GM18870 (cell line): ENCODE results near the gene MATN4.
A peak's percentile ranks its signal among the peaks of the same experiment; 100 is the strongest.

Experiments
- ATAC-seq: cut with Tn5 transposase; IDR thresholded peaks from one replicate; pipeline ENCODE4 v1.9.1; 2021; ENCODE audit warnings: moderate library complexity; ENCODE audit not compliant: unreplicated experiment

MATN4 gene

GRCh38 chr20:45341939-45342854, 34.1 kb upstream of the MATN4 start:
- no peak for ATAC-seq

DNA sequence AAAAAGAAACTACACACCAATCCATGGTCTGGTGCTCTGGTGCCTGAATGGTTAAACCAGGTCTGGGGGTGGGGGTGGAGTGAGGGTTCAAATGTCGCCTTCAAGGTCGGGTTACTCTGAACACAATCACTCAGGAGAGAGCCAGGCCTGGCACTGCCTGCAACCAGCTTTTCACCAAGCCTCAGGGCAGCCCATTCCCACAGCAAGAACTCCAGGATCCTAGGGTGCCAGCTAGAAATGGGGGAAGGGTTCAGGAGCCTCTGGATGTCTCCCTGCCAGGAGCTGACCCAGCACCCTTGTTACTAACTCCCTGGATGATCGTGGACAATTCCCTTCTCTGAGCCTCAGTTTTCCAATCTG, 33.5 kb upstream of the MATN4 start:
- ATAC-seq: no peak

GRCh38 chr20:45340951-45341350, 32.9 kb upstream of the MATN4 start:
- no peak for ATAC-seq

- no peak for ATAC-seq
These were observed 32.2 kb upstream of the MATN4 start for GRCh38 chr20:45340236-45340847.

DNA sequence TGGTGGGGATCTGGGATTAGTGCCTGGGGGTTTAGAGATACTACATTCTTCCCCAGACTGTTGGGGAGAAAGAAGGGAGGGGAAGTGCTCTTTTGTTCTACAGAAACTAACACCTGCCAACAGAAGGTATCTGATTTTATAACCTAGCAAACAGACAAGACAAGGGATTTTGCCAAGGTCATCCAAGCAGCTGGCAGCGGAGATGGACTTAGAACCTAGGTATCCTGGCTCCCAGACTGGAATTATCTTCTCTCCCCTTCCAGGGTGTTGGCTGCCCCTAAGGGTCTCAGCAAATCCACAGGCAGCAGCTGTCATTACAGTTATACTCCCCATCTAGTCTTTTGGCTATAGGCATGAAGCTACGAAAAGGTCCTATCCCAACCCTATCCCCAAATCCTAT, 31.7 kb upstream of the MATN4 start:
- ATAC-seq: no peak

GRCh38 chr20:45339084-45339483, 31.0 kb upstream of the MATN4 start:
- no peak for ATAC-seq

DNA sequence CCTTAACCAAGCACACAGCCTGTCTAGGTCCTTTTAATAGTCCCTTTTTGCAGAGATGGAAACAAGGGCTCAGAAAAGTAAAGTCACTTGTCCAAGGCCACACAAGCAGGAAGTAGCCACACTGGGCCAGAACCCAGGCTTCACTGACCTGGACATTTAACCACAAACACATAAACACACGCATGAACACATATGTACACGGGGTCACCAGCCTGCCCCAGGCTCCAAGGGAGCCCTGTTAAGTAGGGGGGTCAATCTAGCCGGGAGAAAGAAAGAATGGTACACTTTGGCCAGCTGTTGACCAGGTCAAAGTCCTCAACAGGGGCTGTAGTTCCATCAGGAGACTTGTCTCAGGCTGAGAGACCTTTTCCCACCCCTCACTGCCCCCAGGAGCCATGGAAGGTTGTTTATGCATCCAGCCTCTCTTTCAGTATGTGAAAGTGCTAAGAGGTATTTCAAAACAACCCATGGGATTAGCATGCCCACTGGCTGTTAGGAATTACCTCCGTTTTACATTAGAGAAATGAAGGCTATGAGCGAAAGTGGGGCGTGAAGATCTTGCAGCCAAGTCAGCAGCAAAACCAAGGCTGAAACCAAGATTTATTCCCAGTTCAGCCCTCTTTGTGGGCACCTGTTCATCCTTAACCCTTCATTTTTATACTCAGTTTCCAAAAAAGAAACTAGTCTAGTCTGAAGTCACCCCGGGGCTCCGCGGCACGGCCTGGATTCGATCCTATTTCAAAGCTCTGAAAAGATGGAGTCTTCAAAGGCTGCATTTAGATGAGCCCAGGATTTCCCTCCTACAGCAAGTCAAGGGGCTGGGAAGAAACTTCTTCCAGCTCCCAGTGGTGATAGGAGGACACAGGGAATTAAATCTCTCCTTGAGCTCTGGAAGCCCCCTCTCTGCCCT, 30.3 kb upstream of the MATN4 start:
- ATAC-seq: no peak

DNA sequence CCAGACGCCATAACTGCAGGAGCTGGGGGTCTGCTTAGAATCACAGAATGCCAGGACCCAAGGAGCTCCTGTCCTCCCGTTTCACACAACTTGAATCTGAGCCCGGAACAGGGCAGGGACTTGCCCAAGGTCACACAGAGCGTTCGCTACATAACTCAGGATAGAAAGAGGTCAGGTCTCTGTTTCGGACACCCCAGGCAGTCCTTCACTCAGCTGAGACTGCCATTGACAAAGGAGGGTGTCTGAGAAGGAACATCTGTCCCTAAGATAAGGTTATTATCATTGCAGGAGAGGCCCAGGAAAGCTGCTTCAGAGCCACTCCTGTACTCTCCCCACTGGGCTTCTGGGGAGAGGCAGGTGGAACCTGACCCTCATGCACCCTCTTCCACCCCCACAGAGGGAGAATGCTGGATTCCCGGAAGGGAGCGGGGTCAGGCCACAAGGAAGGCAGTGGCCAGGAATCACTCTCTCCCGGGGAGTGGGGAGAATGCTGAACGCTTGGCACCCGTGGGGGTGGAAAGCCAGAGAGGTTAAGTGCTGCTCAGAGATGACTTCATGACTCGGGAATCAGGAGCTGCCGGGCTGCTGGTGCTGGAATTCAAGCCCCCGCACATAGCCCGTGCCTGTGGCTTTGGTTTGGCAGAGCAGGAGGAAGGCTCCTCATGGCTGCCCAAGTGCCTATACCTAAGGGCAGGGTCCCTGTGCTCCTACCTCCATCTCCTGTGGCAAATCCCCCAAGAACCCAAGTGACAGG, 29.4 kb upstream of the MATN4 start:
- ATAC-seq: no peak

GRCh38 chr20:45336530-45337366, 28.6 kb upstream of the MATN4 start:
- no peak for ATAC-seq

GRCh38 chr20:45330476-45330875, 22.4 kb upstream of the MATN4 start:
- ATAC-seq: no peak

DNA sequence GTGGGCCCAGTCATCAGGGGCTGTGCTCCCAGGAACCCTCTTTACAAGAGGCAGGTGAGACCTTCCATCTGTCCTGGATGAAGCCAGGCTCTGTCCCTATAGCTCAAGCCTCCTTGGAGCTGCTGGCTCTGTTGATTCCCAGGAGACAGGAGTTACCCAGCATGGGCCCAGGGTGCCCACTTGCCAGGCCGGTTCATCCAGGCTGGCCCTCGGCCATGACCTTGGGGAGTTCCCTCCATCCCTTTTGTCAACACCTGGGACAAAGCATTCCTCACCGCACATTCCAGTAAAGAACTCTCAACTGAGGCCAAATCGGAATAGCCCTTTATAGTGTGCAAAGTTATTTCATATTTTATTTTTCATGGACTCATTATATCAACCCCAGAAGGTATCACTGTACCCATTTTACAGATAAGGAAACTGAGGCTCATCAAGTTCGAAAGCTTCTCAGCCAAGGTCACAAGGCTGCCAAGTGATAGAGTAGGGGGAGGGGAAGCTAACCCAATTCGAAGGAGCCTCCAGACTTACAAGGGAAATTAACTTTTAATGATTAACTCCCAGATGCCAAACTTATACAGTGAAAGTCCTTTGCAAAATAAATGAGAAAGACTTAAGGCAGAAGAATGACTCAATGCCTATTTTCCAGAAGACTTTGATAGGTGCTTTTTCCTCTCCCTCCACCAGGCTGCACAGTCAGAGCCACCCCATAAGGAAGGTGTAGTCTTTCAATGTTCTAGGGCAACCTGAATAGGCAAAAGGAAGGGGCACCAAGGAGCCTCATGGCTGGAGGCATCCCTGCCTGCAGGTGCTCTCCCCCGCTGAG, 21.6 kb upstream of the MATN4 start:
- no peak for ATAC-seq

GRCh38 chr20:45328451-45328850, 20.4 kb upstream of the MATN4 start:
- ATAC-seq: no peak

- no peak for ATAC-seq
These were observed 17.3 kb upstream of the MATN4 start for GRCh38 chr20:45325371-45325770.

DNA sequence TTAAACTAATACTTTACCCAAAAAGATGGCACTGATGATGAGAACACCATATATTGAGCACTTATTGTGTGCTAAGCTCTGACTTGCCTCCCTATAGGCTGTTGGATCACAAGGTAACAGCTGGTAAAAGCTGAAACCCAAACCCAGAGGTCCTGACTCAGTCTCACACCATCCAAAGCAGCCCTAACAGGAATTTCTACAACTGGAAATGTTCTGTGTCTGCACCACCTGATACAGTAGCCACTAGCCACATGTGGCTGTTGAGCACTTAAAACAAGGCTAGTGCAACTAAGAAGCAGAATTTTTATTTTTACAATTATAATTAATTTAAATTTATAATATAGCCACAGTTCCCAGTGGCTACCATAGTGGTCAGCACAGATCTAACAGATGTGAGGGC, 15.6 kb upstream of the MATN4 start:
- no peak for ATAC-seq

- no peak for ATAC-seq
These were observed 14.9 kb upstream of the MATN4 start for GRCh38 chr20:45322952-45323383.

DNA sequence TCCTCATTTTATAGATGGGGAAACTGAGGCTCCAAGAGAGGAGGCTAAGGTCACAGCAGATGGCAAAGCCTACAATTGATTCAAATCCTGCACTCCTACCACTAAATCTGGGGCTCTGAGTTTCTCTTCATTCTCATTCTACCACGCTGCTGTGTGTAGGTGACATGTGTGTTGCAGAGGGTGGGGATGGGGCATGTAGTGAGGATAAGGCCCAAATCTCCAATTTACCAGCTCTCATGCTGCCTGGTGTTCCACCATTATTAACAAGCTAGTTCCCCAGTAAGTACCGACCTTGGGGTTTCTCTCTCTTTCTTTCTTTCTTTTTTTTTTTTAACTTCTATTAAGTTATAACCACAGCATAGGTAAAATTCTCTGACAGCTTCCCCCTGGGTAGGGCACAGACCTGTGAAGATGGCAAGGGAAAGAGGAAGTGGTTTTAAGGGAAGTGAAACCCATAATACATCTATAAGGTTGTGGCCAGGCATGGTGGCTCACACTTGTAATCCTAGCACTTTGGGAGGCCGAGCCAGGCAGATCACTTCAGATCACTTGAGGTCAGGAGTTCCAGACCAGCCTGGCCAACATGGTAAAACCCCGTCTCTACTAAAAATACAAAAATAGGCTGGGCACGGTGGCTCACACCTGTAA, 13.0 kb upstream of the MATN4 start:
- peak; percentile 64 for ATAC-seq

DNA sequence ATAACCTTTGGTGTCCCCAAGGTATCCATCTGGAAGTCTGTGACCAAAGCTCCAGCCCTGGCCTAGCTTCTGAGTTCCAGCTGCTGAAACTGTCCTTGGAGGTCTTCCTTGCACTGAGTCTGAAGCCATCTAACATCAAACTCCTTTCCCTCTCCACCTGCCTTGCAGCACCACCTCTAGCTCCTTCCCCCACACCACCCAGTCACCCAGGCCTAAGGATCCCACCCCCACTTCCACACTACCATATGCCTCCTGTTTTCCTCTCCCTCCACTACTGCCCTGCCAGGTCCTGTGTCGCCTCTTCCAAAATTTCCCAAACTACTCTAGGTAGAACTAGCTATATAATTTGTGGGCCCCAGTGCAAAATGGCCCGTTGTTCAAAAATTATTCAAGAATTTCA, 10.8 kb upstream of the MATN4 start:
- ATAC-seq: no peak

GRCh38 chr20:45318386-45318939, 10.4 kb upstream of the MATN4 start:
- ATAC-seq: no peak
